CD4-positive, alpha-beta T cell (primary cell): Measurements from ENCODE around the gene TERF2IP. TPM values are rescaled to one million over a fixed set of nuclear protein-coding genes. Genes with fewer than 3 reads are reported as not detected.
A peak's percentile ranks its signal among the peaks of the same experiment; 100 is the strongest.

Source experiments
- ATAC-seq: fragments of 200-7000 bp; cut with Tn5 transposase; one replicate; pipeline ENCODE4 v1.10.0; 2022; ENCODE audit warnings: mild to moderate bottlenecking; ENCODE audit not compliant: poor library complexity
- CTCF ChIA-PET: fragments of 350-600 bp; sonication (Branson Sonifier 250); formaldehyde crosslinking; loops from one replicate; lab custom pipeline; 2021; ENCODE audit warnings: antibody characterized with exemption, inconsistent platforms; lab: Charles Lee
- POLR2A ChIA-PET: fragments of 350-600 bp; sonication (Branson Sonifier 250); formaldehyde crosslinking; loops from one replicate; lab custom pipeline; 2021; ENCODE audit warnings: antibody characterized with exemption, inconsistent platforms; lab: Charles Lee
- DNase-seq, 14 experiments: peaks; one replicate each; pipeline ENCODE4 v3.0.0-alpha.2; 2013 to 2020; ENCODE audit warnings: mixed read lengths in 2 of 14
- H3K27ac ChIP-seq, 2 donors: one replicate each; pipeline versions ENCODE4 v1.5.1 to v1.7.0; 2013; ENCODE audit warnings: low read length in 2 of 2, low read depth in 1 of 2, mild to moderate bottlenecking in 1 of 2
- H3K27me3 ChIP-seq, 2 experiments: 1 replicate in 1 of 2; 2 replicates in 1 of 2; pipeline versions ENCODE4 v1.6.1 to v1.7.0; 2013; ENCODE audit warnings: low read length in 2 of 2, control low read depth in 1 of 2, mild to moderate bottlenecking in 1 of 2, moderate library complexity in 1 of 2; ENCODE audit not compliant: insufficient read depth in 2 of 2, control insufficient read depth in 1 of 2
- H3K36me3 ChIP-seq: one replicate; pipeline ENCODE4 v1.6.1; 2013; ENCODE audit warnings: low read length, control low read depth; ENCODE audit not compliant: insufficient read depth
- H3K4me1 ChIP-seq: one replicate; pipeline ENCODE4 v1.6.1; 2013; ENCODE audit warnings: low read length, control low read depth; ENCODE audit not compliant: insufficient read depth
- H3K4me3 ChIP-seq: one replicate; pipeline ENCODE4 v1.5.1; 2013; ENCODE audit warnings: mild to moderate bottlenecking, low read length, moderate library complexity
- H3K9me3 ChIP-seq, 2 experiments: 1 replicate in 1 of 2; 2 replicates in 1 of 2; pipeline versions ENCODE4 v1.6.1 to v1.7.0; 2013; ENCODE audit warnings: low read length in 2 of 2, mild to moderate bottlenecking in 2 of 2, control low read depth in 1 of 2, moderate library complexity in 1 of 2; ENCODE audit not compliant: control insufficient read depth in 1 of 2, insufficient read depth in 1 of 2
- H3K27ac Mint-ChIP-seq: one replicate; pipeline ENCODE4 v1.8.0; 2020; ENCODE audit warnings: mixed read lengths
- H3K27me3 Mint-ChIP-seq: one replicate; pipeline ENCODE4 v1.8.0; 2021; ENCODE audit warnings: mixed read lengths
- H3K36me3 Mint-ChIP-seq: one replicate; pipeline ENCODE4 v1.8.0; 2021; ENCODE audit warnings: low read depth, mixed read lengths
- H3K4me1 Mint-ChIP-seq: one replicate; pipeline ENCODE4 v1.8.0; 2021; ENCODE audit warnings: low read depth, mixed read lengths
- H3K4me3 Mint-ChIP-seq: one replicate; pipeline ENCODE4 v1.8.0; 2020; ENCODE audit warnings: mild to moderate bottlenecking, mixed read lengths
- H3K9me3 Mint-ChIP-seq: one replicate; pipeline ENCODE4 v1.8.0; 2020; ENCODE audit warnings: mixed read lengths
- intact Hi-C, 2 experiments: fragments of 100-400 bp; cut with DNase I in 1 of 2; cut with micrococcal nuclease in 1 of 2; formaldehyde crosslinking; loops; one replicate each; pipeline versions ENCODE4 v1.15.1 to v1.9.0; 2023 to 2025; cut with DNase I, micrococcal nuclease
- total RNA-seq, 174 experiments: library from RNA in 2 of 174; stranded (reverse) in 2 of 174; gene quantifications; one replicate each; pipeline ENCODE4 v1.2.3 and lab custom pipeline; 2021 to 2026
- TF ChIP-seq, protein P1 (sequence below): fragments of 200-600 bp; IDR thresholded peaks from one replicate; pipeline ENCODE4 v1.8.0; 2022; ENCODE audit warnings: antibody characterized with exemption, mild to moderate bottlenecking

Gene TERF2IP
- total RNA-seq, 2 experiments from 2014 or later, result 122 to 124 TPM

DNA sequence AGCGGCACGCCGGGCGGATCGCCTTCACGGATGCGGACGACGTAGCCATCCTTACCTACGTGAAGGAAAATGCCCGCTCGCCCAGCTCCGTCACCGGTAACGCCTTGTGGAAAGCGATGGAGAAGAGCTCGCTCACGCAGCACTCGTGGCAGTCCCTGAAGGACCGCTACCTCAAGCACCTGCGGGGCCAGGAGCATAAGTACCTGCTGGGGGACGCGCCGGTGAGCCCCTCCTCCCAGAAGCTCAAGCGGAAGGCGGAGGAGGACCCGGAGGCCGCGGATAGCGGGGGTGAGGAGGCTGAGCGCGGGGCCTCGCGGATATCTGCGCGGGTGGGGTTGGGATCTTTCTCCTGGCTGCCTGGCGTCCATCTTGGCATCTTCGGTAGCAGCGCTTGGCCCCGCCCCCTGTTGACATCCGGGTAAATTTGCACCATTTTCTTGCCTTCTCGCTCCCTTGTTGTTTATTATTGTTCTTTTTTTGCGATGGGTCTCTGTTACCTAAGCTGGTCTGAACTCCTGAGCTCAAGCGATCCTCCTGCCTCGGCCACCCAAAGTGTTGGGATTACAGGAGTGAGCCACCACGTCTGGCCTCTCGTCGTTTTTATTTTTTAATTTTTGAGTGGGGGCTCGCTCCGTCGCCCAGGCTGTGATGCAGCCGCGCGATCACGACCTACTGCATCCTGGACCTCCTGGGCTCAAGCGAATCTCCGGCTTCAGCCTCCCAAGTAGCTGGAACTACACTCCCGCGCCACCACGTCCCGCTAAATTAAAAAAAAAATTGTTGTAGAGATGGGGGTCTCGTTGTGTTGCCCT, 898 bp downstream of the TERF2IP start:
- Histone ChIP-seq H3K4me3 (peak overlapping the region; percentile 82), H3K9me3 (no peaks in the 10 kb centered on the region), H3K27me3 (no peaks in the 10 kb centered on the region), H3K4me1 (peaks cover 45% of the 10 kb centered on the region), H3K36me3 (peaks cover 17% of the 10 kb centered on the region), H3K27ac (peak overlapping the region; percentile 95 to 96)
- Mint-ChIP-seq H3K4me1 (peaks cover 71% of the 10 kb centered on the region), H3K9me3 (no peaks in the 10 kb centered on the region), H3K27ac (peak overlapping the region; percentile 100), H3K27me3 (no peaks in the 10 kb centered on the region), H3K36me3 (peaks cover 75% of the 10 kb centered on the region), H3K4me3 (peak overlapping the region; percentile 97)
- ChIA-PET CTCF (interaction anchor here (1.2 to 3.5 kb wide), 4 partner anchors 16 to 184 kb away, joined by 5 to 15 read pairs (median 9); partner anchors contain the start of genes ADAT1 and TMEM170A), POLR2A (interaction anchor here (0.8 to 6.0 kb wide), 33 partner anchors 8 to 1564 kb away, joined by 3 to 239 read pairs (median 8); partner anchors contain the start of genes ADAT1, CFDP1, GABARAPL2 and MON1B)
- ATAC-seq, result peak; percentile 50
- DNase-seq, result peak; percentile 76 to 93 (median 85)
- TF ChIP-seq, protein P1, sequence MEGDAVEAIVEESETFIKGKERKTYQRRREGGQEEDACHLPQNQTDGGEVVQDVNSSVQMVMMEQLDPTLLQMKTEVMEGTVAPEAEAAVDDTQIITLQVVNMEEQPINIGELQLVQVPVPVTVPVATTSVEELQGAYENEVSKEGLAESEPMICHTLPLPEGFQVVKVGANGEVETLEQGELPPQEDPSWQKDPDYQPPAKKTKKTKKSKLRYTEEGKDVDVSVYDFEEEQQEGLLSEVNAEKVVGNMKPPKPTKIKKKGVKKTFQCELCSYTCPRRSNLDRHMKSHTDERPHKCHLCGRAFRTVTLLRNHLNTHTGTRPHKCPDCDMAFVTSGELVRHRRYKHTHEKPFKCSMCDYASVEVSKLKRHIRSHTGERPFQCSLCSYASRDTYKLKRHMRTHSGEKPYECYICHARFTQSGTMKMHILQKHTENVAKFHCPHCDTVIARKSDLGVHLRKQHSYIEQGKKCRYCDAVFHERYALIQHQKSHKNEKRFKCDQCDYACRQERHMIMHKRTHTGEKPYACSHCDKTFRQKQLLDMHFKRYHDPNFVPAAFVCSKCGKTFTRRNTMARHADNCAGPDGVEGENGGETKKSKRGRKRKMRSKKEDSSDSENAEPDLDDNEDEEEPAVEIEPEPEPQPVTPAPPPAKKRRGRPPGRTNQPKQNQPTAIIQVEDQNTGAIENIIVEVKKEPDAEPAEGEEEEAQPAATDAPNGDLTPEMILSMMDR, result no peak
- intact Hi-C loops, result loop anchor here (1.0 to 10.0 kb wide), 7 partner anchors 81 to 1544 kb away; partner anchors contain the start of genes CFDP1 (in 1 of the 2), GABARAPL2 (in 1 of the 2), MON1B (in 1 of the 2) and RFWD3 (in 1 of the 2)

DNA sequence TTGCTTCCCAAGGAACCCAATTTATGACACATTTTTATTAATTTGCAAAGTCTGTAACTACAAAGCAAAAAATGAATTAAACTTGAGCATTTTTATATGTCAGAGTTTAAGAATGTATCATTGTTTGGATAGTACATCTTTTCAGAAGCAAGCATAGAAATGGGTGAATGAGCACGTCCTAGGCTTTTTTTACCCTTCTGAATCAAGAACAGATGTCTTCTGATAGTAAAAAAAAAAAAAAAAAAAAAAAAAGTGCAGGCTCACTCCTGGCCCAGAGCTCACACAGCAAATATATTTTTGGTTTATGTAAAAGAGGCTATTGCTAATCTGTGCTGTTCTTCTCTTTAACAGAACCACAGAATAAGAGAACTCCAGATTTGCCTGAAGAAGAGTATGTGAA, 6.3 kb downstream of the TERF2IP start:
- TF ChIP-seq, protein P1, result no peak
- Mint-ChIP-seq H3K36me3 (peaks cover 90% of the 10 kb centered on the region), H3K4me1 (peaks cover 69% of the 10 kb centered on the region), H3K27ac (peak overlapping the region; percentile 100), H3K9me3 (no peaks in the 10 kb centered on the region), H3K27me3 (no peaks in the 10 kb centered on the region), H3K4me3 (peak overlapping the region; percentile 70)
- intact Hi-C loops, result no loop called here
- ChIA-PET POLR2A (no interaction called here), CTCF (interaction anchor here (1.6 kb wide), 1 partner anchor 137 kb away, joined by 3 read pairs; no protein-coding TSS in a partner anchor)
- peaks cover 54% of the 10 kb centered on the region for H3K36me3 ChIP-seq
- DNase-seq, result no peak
- peak overlapping the region in 1 of 2 donors; percentile 56 for H3K27ac ChIP-seq
- H3K4me1 ChIP-seq, result peaks cover 17% of the 10 kb centered on the region
- no peaks in the 10 kb centered on the region for H3K27me3 ChIP-seq
- ATAC-seq, result no peak
- no peaks in the 10 kb centered on the region for H3K9me3 ChIP-seq
- no peak overlapping the region for H3K4me3 ChIP-seq

DNA sequence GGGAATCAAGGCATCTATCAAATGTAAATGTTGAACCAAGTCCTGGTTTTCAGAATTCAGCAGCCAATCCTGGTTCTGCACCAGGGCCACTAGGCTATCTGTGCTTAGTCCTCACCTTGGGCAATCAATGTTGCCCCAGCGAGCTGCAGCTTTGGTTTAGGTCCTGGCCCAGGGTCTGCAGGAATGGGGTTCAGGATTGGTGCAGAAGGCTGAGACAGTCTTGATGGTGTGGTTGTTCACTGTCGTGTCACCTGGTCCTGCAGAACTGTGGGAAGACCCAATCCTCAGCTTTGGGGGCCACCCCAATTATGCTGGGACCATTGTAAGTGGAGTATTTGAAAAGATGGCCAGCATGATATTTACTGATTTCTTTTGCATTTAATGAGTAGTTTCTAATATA, 10.6 kb downstream of the TERF2IP start:
- peaks cover 5% of the 10 kb centered on the region for H3K4me1 ChIP-seq
- CTCF ChIA-PET, result no interaction called here
- H3K27me3 Mint-ChIP-seq, result no peaks in the 10 kb centered on the region
- H3K36me3 ChIP-seq, result peaks cover 63% of the 10 kb centered on the region
- H3K36me3 Mint-ChIP-seq, result peaks cover 56% of the 10 kb centered on the region
- DNase-seq (no peak), ATAC-seq (no peak)
- H3K27me3 ChIP-seq, result no peaks in the 10 kb centered on the region
- TF ChIP-seq, protein P1, result no peak
- H3K27ac ChIP-seq, result no peak overlapping the region
- H3K9me3 ChIP-seq, result no peaks in the 10 kb centered on the region
- peaks cover 34% of the 10 kb centered on the region for H3K4me1 Mint-ChIP-seq
- intact Hi-C loops, result no loop called here
- no peaks in the 10 kb centered on the region for H3K9me3 Mint-ChIP-seq
- POLR2A ChIA-PET, result interaction anchor here (1.1 to 1.5 kb wide), 4 partner anchors 9 to 92 kb away, joined by 3 to 5 read pairs (median 4); partner anchors contain the start of genes ADAT1 and GABARAPL2
- peak overlapping the region; percentile 2 for H3K27ac Mint-ChIP-seq
- H3K4me3 ChIP-seq, result no peak overlapping the region
- no peak overlapping the region for H3K4me3 Mint-ChIP-seq
